HL-60 (cell line): ENCODE measurements around the gene POLR2L.

ENCODE experiments used
- DNase-seq, 2 experiments: peaks; one replicate each; pipeline ENCODE4 v3.0.0-alpha.2; 2010 to 2020; ENCODE audit warnings: low read depth in 1 of 2, low spot score in 1 of 2
- H3K27ac ChIP-seq: fragments of 250-450 bp; sonication (Bioruptor Pico); replicated peaks from 2 replicates; pipeline ENCODE4 v1.5.1; 2020; ENCODE audit warnings: mild to moderate bottlenecking, moderate library complexity
- H3K27me3 ChIP-seq: fragments of 250-450 bp; sonication (Bioruptor Pico); 2 replicates; pipeline ENCODE4 v1.5.1; 2021; ENCODE audit warnings: mild to moderate bottlenecking, moderate library complexity; ENCODE audit not compliant: insufficient read depth, poor library complexity, severe bottlenecking
- H3K4me3 ChIP-seq: replicated peaks from 2 replicates; pipeline ENCODE4 v1.5.1; 2011; ENCODE audit warnings: mild to moderate bottlenecking, control low read depth, low read length; ENCODE audit not compliant: insufficient read depth
- GABPA ChIP-seq: IDR thresholded peaks from 2 replicates; pipeline ENCODE4 v1.6.1; 2012; ENCODE audit warnings: low read depth
- POLR2AphosphoS5 ChIP-seq: IDR thresholded peaks from 2 replicates; pipeline ENCODE4 v1.6.1; 2012; ENCODE audit warnings: low read depth
- REST ChIP-seq: IDR thresholded peaks from 2 replicates; pipeline ENCODE4 v1.6.1; 2012; ENCODE audit warnings: low read depth; ENCODE audit not compliant: insufficient replicate concordance
- SPI1 ChIP-seq: IDR thresholded peaks from 2 replicates; pipeline ENCODE4 v1.6.1; 2012; ENCODE audit warnings: low read depth, mild to moderate bottlenecking, borderline replicate concordance
- TF ChIP-seq, protein P1 (sequence below): IDR thresholded peaks from one replicate; pipeline ENCODE4 v1.5.1; 2011; ENCODE audit warnings: low read length, control low read depth, inconsistent platforms; ENCODE audit not compliant: insufficient read depth

Gene POLR2L

GRCh38 chr11:803467-803742 is 38.9 kb downstream of the POLR2L start:
- no peaks in the 10 kb centered on the region for H3K27me3 ChIP-seq
- no peak for TF ChIP-seq SPI1
- TF ChIP-seq GABPA, result no peak
- H3K4me3 ChIP-seq, result no peak overlapping the region
- H3K27ac ChIP-seq, result no peak overlapping the region
- no peak for DNase-seq

DNA sequence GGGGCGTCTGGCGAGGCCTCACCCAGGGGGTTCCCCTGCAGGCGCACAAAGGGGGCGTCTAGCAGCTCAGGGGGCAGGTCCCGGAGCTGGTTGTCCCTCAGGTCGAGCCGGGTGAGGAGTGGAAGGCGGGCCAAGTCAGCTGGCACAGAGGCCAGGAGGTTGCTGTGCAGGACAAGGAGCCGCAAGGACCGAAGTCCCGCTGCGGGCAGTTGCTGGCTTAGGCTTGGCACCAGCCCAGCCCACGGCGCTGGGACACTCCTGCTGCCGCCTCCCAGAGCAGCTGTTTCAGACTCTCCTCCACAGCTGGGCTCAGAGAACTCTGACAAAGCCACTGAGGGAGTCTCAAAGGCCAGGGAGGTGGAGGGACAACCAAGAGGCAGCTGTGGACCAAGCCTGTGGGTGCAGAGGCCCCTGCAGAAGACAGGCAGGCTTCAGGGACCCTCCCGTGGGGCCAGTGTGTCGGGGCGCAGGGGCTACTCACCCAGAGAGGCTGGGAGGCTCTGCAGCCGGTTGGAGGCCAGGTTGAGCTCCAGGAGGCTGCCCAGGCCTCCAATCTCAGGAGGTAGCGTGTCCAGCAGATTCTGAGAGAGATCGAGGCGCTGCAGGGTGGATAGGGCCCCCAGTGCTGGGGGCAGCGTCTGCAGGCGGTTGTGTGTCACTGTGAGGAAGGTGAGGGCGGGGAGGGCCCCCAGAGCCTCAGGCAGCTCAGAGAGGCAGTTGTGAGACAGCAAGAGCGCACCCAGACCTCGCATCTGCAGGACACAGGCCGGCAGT is 39.4 kb downstream of the POLR2L start:
- no peak for DNase-seq
- Histone ChIP-seq H3K27ac (no peak overlapping the region), H3K27me3 (no peaks in the 10 kb centered on the region), H3K4me3 (no peak overlapping the region)
- no peak for TF ChIP-seq POLR2AphosphoS5
- TF ChIP-seq, protein P1, sequence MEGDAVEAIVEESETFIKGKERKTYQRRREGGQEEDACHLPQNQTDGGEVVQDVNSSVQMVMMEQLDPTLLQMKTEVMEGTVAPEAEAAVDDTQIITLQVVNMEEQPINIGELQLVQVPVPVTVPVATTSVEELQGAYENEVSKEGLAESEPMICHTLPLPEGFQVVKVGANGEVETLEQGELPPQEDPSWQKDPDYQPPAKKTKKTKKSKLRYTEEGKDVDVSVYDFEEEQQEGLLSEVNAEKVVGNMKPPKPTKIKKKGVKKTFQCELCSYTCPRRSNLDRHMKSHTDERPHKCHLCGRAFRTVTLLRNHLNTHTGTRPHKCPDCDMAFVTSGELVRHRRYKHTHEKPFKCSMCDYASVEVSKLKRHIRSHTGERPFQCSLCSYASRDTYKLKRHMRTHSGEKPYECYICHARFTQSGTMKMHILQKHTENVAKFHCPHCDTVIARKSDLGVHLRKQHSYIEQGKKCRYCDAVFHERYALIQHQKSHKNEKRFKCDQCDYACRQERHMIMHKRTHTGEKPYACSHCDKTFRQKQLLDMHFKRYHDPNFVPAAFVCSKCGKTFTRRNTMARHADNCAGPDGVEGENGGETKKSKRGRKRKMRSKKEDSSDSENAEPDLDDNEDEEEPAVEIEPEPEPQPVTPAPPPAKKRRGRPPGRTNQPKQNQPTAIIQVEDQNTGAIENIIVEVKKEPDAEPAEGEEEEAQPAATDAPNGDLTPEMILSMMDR, result no peak

- DNase-seq, result no peak
- TF ChIP-seq, protein P1, result no peak
- TF ChIP-seq GABPA (no peak), REST (no peak), SPI1 (no peak), POLR2AphosphoS5 (no peak)
- H3K27me3 ChIP-seq, result no peaks in the 10 kb centered on the region
- no peak overlapping the region for H3K4me3 ChIP-seq
- no peak overlapping the region for H3K27ac ChIP-seq
Observed at GRCh38 chr11:802018-802617, 40.2 kb downstream of the POLR2L start.

DNA sequence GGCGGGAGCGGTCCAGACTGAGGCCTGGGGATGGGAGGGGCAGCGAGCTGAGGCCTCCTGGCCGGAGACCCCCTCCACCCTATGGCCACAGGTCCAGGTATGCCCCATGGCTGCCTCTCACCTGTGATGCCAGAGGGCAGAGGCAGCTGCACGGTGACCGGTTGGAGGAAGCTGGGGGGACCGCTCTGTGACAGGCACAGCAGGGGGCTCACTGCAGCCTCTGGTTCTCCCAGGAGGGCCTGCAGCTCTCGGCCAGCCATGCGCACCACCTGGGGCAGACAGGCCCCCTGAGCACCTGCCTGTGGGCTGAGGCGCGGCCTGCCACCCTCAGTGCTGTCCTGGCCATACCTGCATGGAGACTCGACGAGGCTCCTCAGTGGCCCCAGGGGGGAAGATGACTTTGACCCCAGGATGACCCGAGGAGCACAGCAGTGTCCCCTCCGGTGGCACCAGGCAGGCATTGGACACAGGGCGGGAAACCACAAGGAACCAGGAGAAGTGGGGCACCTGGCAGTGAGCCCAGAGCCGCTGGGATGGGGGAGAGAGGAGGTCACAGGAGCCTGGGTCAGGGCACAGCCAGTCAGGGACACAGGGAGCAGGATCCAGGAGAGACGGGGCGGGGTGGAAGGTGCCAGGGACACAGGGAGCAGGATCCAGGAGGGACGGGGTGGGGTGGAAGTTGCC is 41.1 kb downstream of the POLR2L start:
- TF ChIP-seq REST (no peak), POLR2AphosphoS5 (no peak), SPI1 (no peak), GABPA (no peak)
- TF ChIP-seq, protein P1, result no peak
- no peak for DNase-seq
- Histone ChIP-seq H3K27ac (no peak overlapping the region), H3K4me3 (no peak overlapping the region), H3K27me3 (no peaks in the 10 kb centered on the region)
